GM23248 (cell line): ENCODE data around the gene ZNF608. TPM values are rescaled to one million over a fixed set of nuclear protein-coding genes. Genes with fewer than 3 reads are reported as not detected.

Source experiments
- DNase-seq: peaks from one replicate; pipeline ENCODE4 v3.0.0-alpha.2; 2015
- H2AFZ ChIP-seq: fragments of 200-600 bp; sonication (generic); 2 replicates; pipeline ENCODE4 v1.6.1; 2016; ENCODE audit warnings: antibody characterized with exemption
- H3F3A ChIP-seq: fragments of 200-600 bp; sonication (generic); 2 replicates; pipeline ENCODE4 v1.6.1; 2016; ENCODE audit warnings: mild to moderate bottlenecking, antibody characterized with exemption, mixed run types; ENCODE audit not compliant: insufficient read depth
- H3K27ac ChIP-seq: fragments of 200-600 bp; sonication (generic); 2 replicates; pipeline ENCODE4 v1.5.1; 2016; ENCODE audit warnings: mild to moderate bottlenecking
- H3K27me3 ChIP-seq: fragments of 200-600 bp; sonication (generic); replicated peaks from 2 replicates; pipeline ENCODE4 v1.6.1; 2016; ENCODE audit warnings: mild to moderate bottlenecking; ENCODE audit not compliant: insufficient read depth
- H3K36me3 ChIP-seq: fragments of 200-600 bp; sonication (generic); 2 replicates; pipeline ENCODE4 v1.6.1; 2016; ENCODE audit warnings: low read depth, mild to moderate bottlenecking
- H3K4me1 ChIP-seq: fragments of 200-600 bp; sonication (generic); 2 replicates; pipeline ENCODE4 v1.6.1; 2016; ENCODE audit warnings: mild to moderate bottlenecking; ENCODE audit not compliant: insufficient read depth
- H3K4me2 ChIP-seq: fragments of 200-600 bp; sonication (generic); one replicate; pipeline ENCODE4 v1.6.1; 2016; ENCODE audit warnings: mild to moderate bottlenecking; ENCODE audit not compliant: unreplicated experiment
- H3K4me3 ChIP-seq: fragments of 200-600 bp; sonication (generic); 2 replicates; pipeline ENCODE4 v1.5.1; 2016; ENCODE audit warnings: mild to moderate bottlenecking
- H3K79me2 ChIP-seq: fragments of 200-600 bp; sonication (generic); 2 replicates; pipeline ENCODE4 v1.6.1; 2016; ENCODE audit warnings: mild to moderate bottlenecking; ENCODE audit not compliant: insufficient read depth
- H3K9ac ChIP-seq: fragments of 200-600 bp; sonication (generic); 2 replicates; pipeline ENCODE4 v1.6.1; 2016; ENCODE audit warnings: mild to moderate bottlenecking
- H3K9me2 ChIP-seq: fragments of 200-600 bp; sonication (generic); 2 replicates; pipeline ENCODE4 v1.6.1; 2016; ENCODE audit warnings: mixed run types, mild to moderate bottlenecking, moderate library complexity; ENCODE audit not compliant: insufficient read depth
- H3K9me3 ChIP-seq: fragments of 200-600 bp; sonication (generic); one replicate; pipeline ENCODE4 v1.6.1; 2017; ENCODE audit warnings: low read depth
- H4K20me1 ChIP-seq: fragments of 200-600 bp; sonication (generic); 2 replicates; pipeline ENCODE4 v1.6.0; 2016; ENCODE audit not compliant: insufficient read depth
- EZH2 ChIP-seq: fragments of 200-600 bp; sonication (generic); IDR thresholded peaks from 2 replicates; pipeline ENCODE4 v1.6.1; 2018; ENCODE audit warnings: antibody characterized with exemption, mild to moderate bottlenecking; ENCODE audit not compliant: insufficient read depth, poor library complexity, severe bottlenecking
- EZH2phosphoT487 ChIP-seq: fragments of 200-600 bp; sonication (generic); IDR thresholded peaks from 2 replicates; pipeline ENCODE4 v1.6.1; 2018; ENCODE audit warnings: antibody characterized with exemption, moderate library complexity, mild to moderate bottlenecking, low read depth; ENCODE audit not compliant: insufficient read depth
- WGBS, 2 experiments: methylation state at CpG; one replicate each; pipeline ENCODE4 v1.1.6; 2015 to 2017; ENCODE audit warnings: low lambda C conversion rate in 2 of 2, low coverage in 1 of 2; ENCODE audit errors: missing lambda C conversion rate in 2 of 2; 5-methylcytosine and 5-hydroxymethylcytosine counted together
- in situ Hi-C: fragments of 300-500 bp; cut with MboI; formaldehyde crosslinking; loops from 2 replicates; pipeline ENCODE4 v1.15.0; 2020
- polyA plus RNA-seq: library from polyadenylated mRNA; unstranded; fragments of >200 nt; fragmentation: Nextera tagmentation; extraction: Ambion mirVana; gene quantifications from 2 replicates; pipeline ENCODE4 v1.2.1, GENCODE V29; 2016
- total RNA-seq: library from RNA; depleted of rRNA; stranded (reverse); fragments of >200 nt; shearing (Covaris generic); gene quantifications from 2 replicates; pipeline ENCODE4 v1.2.3, GENCODE V29; 2014

ZNF608 gene
- total and polyA plus RNA-seq, 2 experiments from 2014 or later, result 1.4 to 2.4 TPM

- H3K9ac ChIP-seq, result peak overlapping the region; percentile 78
- TF ChIP-seq EZH2phosphoT487, result no peak
- TF ChIP-seq EZH2, result no peak
- H4K20me1 ChIP-seq, result no peaks in the 10 kb centered on the region
- peaks cover 24% of the 10 kb centered on the region for H3K4me1 ChIP-seq
- H3K9me2 ChIP-seq, result no peaks in the 10 kb centered on the region
- no peaks in the 10 kb centered on the region for H3K9me3 ChIP-seq
- peak; percentile 80 for DNase-seq
- in situ Hi-C loops, result no loop called here
- H3K4me2 ChIP-seq, result peak overlapping the region; percentile 100
- H3K79me2 ChIP-seq, result no peaks in the 10 kb centered on the region
- peak overlapping the region; percentile 55 for H3K27ac ChIP-seq
- WGBS, 2 experiments, result 11 to 12% methylated on average over 25 of the region's 25 CpGs
- H3K27me3 ChIP-seq, result no peaks in the 10 kb centered on the region
- H3K4me3 ChIP-seq, result peak overlapping the region; percentile 94
- peaks cover 37% of the 10 kb centered on the region for H3F3A ChIP-seq
- H3K36me3 ChIP-seq, result no peaks in the 10 kb centered on the region
- peak overlapping the region; percentile 95 for H2AFZ ChIP-seq
These were observed 2.5 kb upstream of the ZNF608 start for GRCh38 chr5:124748687-124749594.

- no peaks in the 10 kb centered on the region for H3K79me2 ChIP-seq
- H3F3A ChIP-seq, result peaks cover 37% of the 10 kb centered on the region
- H4K20me1 ChIP-seq, result no peaks in the 10 kb centered on the region
- DNase-seq, result peak; percentile 59
- peak overlapping the region; percentile 55 for H3K27ac ChIP-seq
- peak overlapping the region; percentile 100 for H3K4me2 ChIP-seq
- no peaks in the 10 kb centered on the region for H3K9me3 ChIP-seq
- no peaks in the 10 kb centered on the region for H3K36me3 ChIP-seq
- in situ Hi-C loops, result no loop called here
- no peaks in the 10 kb centered on the region for H3K9me2 ChIP-seq
- peaks cover 33% of the 10 kb centered on the region for H3K4me1 ChIP-seq
- WGBS, 2 experiments, result 1 to 2% methylated on average over 17 of the region's 17 CpGs
- H3K4me3 ChIP-seq, result peak overlapping the region; percentile 94
- H2AFZ ChIP-seq, result peak overlapping the region; percentile 95
- H3K9ac ChIP-seq, result peak overlapping the region; percentile 78
- no peak for TF ChIP-seq EZH2
- TF ChIP-seq EZH2phosphoT487, result no peak
- H3K27me3 ChIP-seq, result no peaks in the 10 kb centered on the region
These were observed 1.6 kb upstream of the ZNF608 start for GRCh38 chr5:124747791-124748686.

- in situ Hi-C loops, result no loop called here
- peak; percentile 87 for DNase-seq
These were observed 714 bp upstream of the ZNF608 start for GRCh38 chr5:124746916-124747790.

More at GRCh38 chr5:124746916-124747790, 714 bp upstream of the ZNF608 start:
- WGBS, 2 experiments, result 1% methylated on average over 29 to 32 of the region's 32 CpGs
- H4K20me1 ChIP-seq, result no peaks in the 10 kb centered on the region
- peak overlapping the region; percentile 55 for H3K27ac ChIP-seq
- no peaks in the 10 kb centered on the region for H3K9me3 ChIP-seq
- peak overlapping the region; percentile 95 for H2AFZ ChIP-seq
- peak overlapping the region; percentile 94 for H3K4me3 ChIP-seq
- H3F3A ChIP-seq, result peaks cover 43% of the 10 kb centered on the region
- H3K9me2 ChIP-seq, result no peaks in the 10 kb centered on the region
- H3K9ac ChIP-seq, result peak overlapping the region; percentile 78
- no peaks in the 10 kb centered on the region for H3K79me2 ChIP-seq
- peaks cover 42% of the 10 kb centered on the region for H3K4me1 ChIP-seq
- no peaks in the 10 kb centered on the region for H3K36me3 ChIP-seq
- H3K4me2 ChIP-seq, result peak overlapping the region; percentile 100
- TF ChIP-seq EZH2, result no peak
- no peak for TF ChIP-seq EZH2phosphoT487
- H3K27me3 ChIP-seq, result no peaks in the 10 kb centered on the region
